H1 (cell line): Measurements from ENCODE around the gene ANKH. TPM values are rescaled to one million over a fixed set of nuclear protein-coding genes. Genes with fewer than 3 reads are reported as not detected.

ENCODE experiments used
- BACH1 ChIP-seq: IDR thresholded peaks from 2 replicates; pipeline ENCODE4 v1.6.1; 2012; ENCODE audit warnings: low read length, improper control_type of control experiment
- KDM1A ChIP-seq: fragments of 200-600, 300-600 bp; sonication (generic); IDR thresholded peaks from 2 replicates; pipeline ENCODE4 v1.7.1; 2016; ENCODE audit warnings: mild to moderate bottlenecking, low read length, borderline replicate concordance
- SUZ12 ChIP-seq: fragments of 200-600 bp; sonication (generic); IDR thresholded peaks from 2 replicates; pipeline ENCODE4 v1.6.1; 2012; ENCODE audit warnings: mild to moderate bottlenecking, inconsistent platforms, low read length, moderate library complexity, mixed read lengths
- polyA plus RNA-seq, 7 experiments: library from polyadenylated mRNA; depleted of rRNA in 3 of 7; stranded (reverse) in 5 of 7; unstranded in 2 of 7; fragments of >200 nt in 5 of 7; fragments of 200-250 nt in 2 of 7; gene quantifications; 1 replicate in 5 of 7; 2 replicates in 1 of 7; 4 replicates in 1 of 7; pipeline versions ENCODE4 v1.2.1 to v1.2.3, GENCODE V29; 2011 to 2013; ENCODE audit warnings: missing spikeins in 2 of 7, mixed read lengths in 2 of 7
- total RNA-seq: library from RNA; stranded (reverse); fragmentation: NEBNext Ultra II Directional; extraction: Animal tissue kit (Norgen Biotek cat#: 25700); gene quantifications from 2 replicates; pipeline ENCODE4 v1.2.1, GENCODE V29; 2021

ANKH gene
- total and polyA plus RNA-seq, 2 of the 8 experiments (the other 6 are each of a cell fraction or from before 2014, with no cell fraction given), result 5.3 to 13.0 TPM

- no peak for TF ChIP-seq KDM1A
- no peak for TF ChIP-seq SUZ12
- no peak for TF ChIP-seq BACH1
Observed at GRCh38 chr5:14760548-14761002, 111.0 kb downstream of the ANKH start (continued).
